GM23248 (cell line): ENCODE measurements around the gene ST3GAL6. TPM values are rescaled to one million over a fixed set of nuclear protein-coding genes. Genes with fewer than 3 reads are reported as not detected.

Experiments used
- DNase-seq: peaks from one replicate; pipeline ENCODE4 v3.0.0-alpha.2; 2015
- H2AFZ ChIP-seq: fragments of 200-600 bp; sonication (generic); 2 replicates; pipeline ENCODE4 v1.6.1; 2016; ENCODE audit warnings: antibody characterized with exemption
- H3F3A ChIP-seq: fragments of 200-600 bp; sonication (generic); 2 replicates; pipeline ENCODE4 v1.6.1; 2016; ENCODE audit warnings: mild to moderate bottlenecking, antibody characterized with exemption, mixed run types; ENCODE audit not compliant: insufficient read depth
- H3K27ac ChIP-seq: fragments of 200-600 bp; sonication (generic); 2 replicates; pipeline ENCODE4 v1.5.1; 2016; ENCODE audit warnings: mild to moderate bottlenecking
- H3K27me3 ChIP-seq: fragments of 200-600 bp; sonication (generic); replicated peaks from 2 replicates; pipeline ENCODE4 v1.6.1; 2016; ENCODE audit warnings: mild to moderate bottlenecking; ENCODE audit not compliant: insufficient read depth
- H3K36me3 ChIP-seq: fragments of 200-600 bp; sonication (generic); 2 replicates; pipeline ENCODE4 v1.6.1; 2016; ENCODE audit warnings: low read depth, mild to moderate bottlenecking
- H3K4me1 ChIP-seq: fragments of 200-600 bp; sonication (generic); 2 replicates; pipeline ENCODE4 v1.6.1; 2016; ENCODE audit warnings: mild to moderate bottlenecking; ENCODE audit not compliant: insufficient read depth
- H3K4me2 ChIP-seq: fragments of 200-600 bp; sonication (generic); one replicate; pipeline ENCODE4 v1.6.1; 2016; ENCODE audit warnings: mild to moderate bottlenecking; ENCODE audit not compliant: unreplicated experiment
- H3K4me3 ChIP-seq: fragments of 200-600 bp; sonication (generic); 2 replicates; pipeline ENCODE4 v1.5.1; 2016; ENCODE audit warnings: mild to moderate bottlenecking
- H3K79me2 ChIP-seq: fragments of 200-600 bp; sonication (generic); 2 replicates; pipeline ENCODE4 v1.6.1; 2016; ENCODE audit warnings: mild to moderate bottlenecking; ENCODE audit not compliant: insufficient read depth
- H3K9ac ChIP-seq: fragments of 200-600 bp; sonication (generic); 2 replicates; pipeline ENCODE4 v1.6.1; 2016; ENCODE audit warnings: mild to moderate bottlenecking
- H3K9me2 ChIP-seq: fragments of 200-600 bp; sonication (generic); 2 replicates; pipeline ENCODE4 v1.6.1; 2016; ENCODE audit warnings: mixed run types, mild to moderate bottlenecking, moderate library complexity; ENCODE audit not compliant: insufficient read depth
- H3K9me3 ChIP-seq: fragments of 200-600 bp; sonication (generic); one replicate; pipeline ENCODE4 v1.6.1; 2017; ENCODE audit warnings: low read depth
- H4K20me1 ChIP-seq: fragments of 200-600 bp; sonication (generic); 2 replicates; pipeline ENCODE4 v1.6.0; 2016; ENCODE audit not compliant: insufficient read depth
- EZH2 ChIP-seq: fragments of 200-600 bp; sonication (generic); IDR thresholded peaks from 2 replicates; pipeline ENCODE4 v1.6.1; 2018; ENCODE audit warnings: antibody characterized with exemption, mild to moderate bottlenecking; ENCODE audit not compliant: insufficient read depth, poor library complexity, severe bottlenecking
- EZH2phosphoT487 ChIP-seq: fragments of 200-600 bp; sonication (generic); IDR thresholded peaks from 2 replicates; pipeline ENCODE4 v1.6.1; 2018; ENCODE audit warnings: antibody characterized with exemption, moderate library complexity, mild to moderate bottlenecking, low read depth; ENCODE audit not compliant: insufficient read depth
- WGBS, 2 experiments: methylation state at CpG; one replicate each; pipeline ENCODE4 v1.1.6; 2015 to 2017; ENCODE audit warnings: low lambda C conversion rate in 2 of 2, low coverage in 1 of 2; ENCODE audit errors: missing lambda C conversion rate in 2 of 2; 5-methylcytosine and 5-hydroxymethylcytosine counted together
- in situ Hi-C: fragments of 300-500 bp; cut with MboI; formaldehyde crosslinking; loops from 2 replicates; pipeline ENCODE4 v1.15.0; 2020
- polyA plus RNA-seq: library from polyadenylated mRNA; unstranded; fragments of >200 nt; fragmentation: Nextera tagmentation; extraction: Ambion mirVana; gene quantifications from 2 replicates; pipeline ENCODE4 v1.2.1, GENCODE V29; 2016
- total RNA-seq: library from RNA; depleted of rRNA; stranded (reverse); fragments of >200 nt; shearing (Covaris generic); gene quantifications from 2 replicates; pipeline ENCODE4 v1.2.3, GENCODE V29; 2014

The ST3GAL6 gene
- total and polyA plus RNA-seq, 2 experiments from 2014 or later = 1.9 TPM; not detected in 1

DNA sequence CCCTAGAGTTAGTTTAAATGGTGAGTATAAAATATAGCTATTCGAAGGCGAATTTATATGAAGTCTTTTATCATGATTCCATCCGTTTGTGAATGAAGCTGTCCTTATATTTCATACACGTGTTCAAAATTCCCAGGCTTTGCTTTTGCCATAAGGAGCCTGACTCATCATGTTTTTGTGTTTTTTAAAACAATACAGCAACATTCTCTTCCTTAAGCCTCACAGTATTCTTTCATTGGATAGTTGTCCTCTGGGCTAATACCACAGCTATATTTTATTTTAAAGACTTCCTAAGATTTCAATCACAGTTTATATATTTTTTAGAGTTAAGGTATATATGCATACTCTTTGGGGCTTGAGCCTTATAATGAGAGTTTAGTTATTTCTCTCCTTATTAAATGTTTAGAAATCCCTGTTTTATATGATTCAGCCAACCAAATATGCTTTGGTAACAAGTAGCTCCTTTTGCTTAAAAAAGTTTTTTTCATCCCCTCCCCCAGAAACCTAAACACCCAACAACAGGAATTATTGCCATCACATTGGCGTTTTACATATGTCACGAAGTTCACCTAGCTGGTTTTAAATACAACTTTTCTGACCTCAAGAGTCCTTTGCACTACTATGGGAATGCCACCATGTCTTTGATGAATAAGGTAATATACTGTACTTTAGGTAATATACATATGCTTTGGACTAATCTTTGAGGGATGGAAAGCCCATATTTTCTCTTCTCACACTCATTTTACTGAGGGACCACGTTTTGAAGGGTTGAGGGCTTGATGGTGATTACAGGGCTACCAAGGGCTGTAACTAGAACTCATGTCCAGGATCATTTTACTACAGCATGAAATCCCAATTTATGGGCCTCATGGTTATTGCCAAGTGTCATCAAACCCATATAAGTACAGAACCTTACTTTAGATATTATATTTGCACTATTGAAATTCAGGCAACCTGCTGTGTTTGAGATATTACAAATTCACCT lies 28.5 kb downstream of the ST3GAL6 start:
- no peak overlapping the region for H2AFZ ChIP-seq
- H4K20me1 ChIP-seq = no peaks in the 10 kb centered on the region
- H3F3A ChIP-seq = peaks cover 94% of the 10 kb centered on the region
- no peaks in the 10 kb centered on the region for H3K79me2 ChIP-seq
- peak; percentile 34 for DNase-seq
- H3K9me2 ChIP-seq = no peaks in the 10 kb centered on the region
- H3K9me3 ChIP-seq = no peaks in the 10 kb centered on the region
- peaks cover 10% of the 10 kb centered on the region for H3K4me1 ChIP-seq
- no peak overlapping the region for H3K4me3 ChIP-seq
- H3K27ac ChIP-seq = no peak overlapping the region
- no peak overlapping the region for H3K9ac ChIP-seq
- no peaks in the 10 kb centered on the region for H3K27me3 ChIP-seq
- H3K4me2 ChIP-seq = no peak overlapping the region
- peaks cover 22% of the 10 kb centered on the region for H3K36me3 ChIP-seq
- in situ Hi-C loops = no loop called here
- 77 to 78% methylated on average over 7 of the region's 7 CpGs for WGBS, 2 experiments
- TF ChIP-seq EZH2 = no peak
- TF ChIP-seq EZH2phosphoT487 = no peak

DNA sequence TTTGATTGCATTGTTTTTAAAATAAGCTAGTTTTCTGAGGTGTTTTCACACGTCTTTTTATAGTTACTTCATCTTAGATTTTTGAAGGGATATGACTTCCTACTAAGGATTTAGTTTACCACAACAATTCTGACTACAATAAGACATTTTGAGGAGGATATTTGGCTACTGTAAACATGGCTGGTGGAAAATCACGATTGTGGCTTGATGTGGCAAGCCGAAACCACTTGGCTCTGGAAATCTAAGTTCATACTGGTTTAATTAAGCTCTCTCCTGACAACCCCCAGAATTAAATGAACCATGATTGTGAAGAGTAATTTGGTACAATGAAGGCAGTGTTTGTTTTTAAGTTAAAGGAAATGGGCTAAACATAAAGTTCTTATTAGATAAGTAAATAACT lies 30.8 kb downstream of the ST3GAL6 start:
- Histone ChIP-seq H3K79me2 (no peaks in the 10 kb centered on the region), H3K36me3 (peaks cover 44% of the 10 kb centered on the region), H3K27ac (no peak overlapping the region), H3K9me2 (no peaks in the 10 kb centered on the region), H3K9me3 (no peaks in the 10 kb centered on the region), H3K4me3 (no peak overlapping the region), H3K4me2 (no peak overlapping the region), H3K27me3 (no peaks in the 10 kb centered on the region), H2AFZ (no peak overlapping the region), H4K20me1 (no peaks in the 10 kb centered on the region), H3F3A (peaks cover 93% of the 10 kb centered on the region), H3K9ac (no peak overlapping the region), H3K4me1 (0 out of 2 replicates have a peak, but pooled peaks cover 7% of the 10 kb centered on the region)
- DNase-seq = peak; percentile 26
- in situ Hi-C loops = no loop called here
- 16 to 22% methylated on average over 3 of the region's 3 CpGs for WGBS, 2 experiments
- no peak for TF ChIP-seq EZH2
- TF ChIP-seq EZH2phosphoT487 = no peak

GRCh38 chr3:98796334-98796733 lies 33.2 kb downstream of the ST3GAL6 start:
- Histone ChIP-seq H3K9me3 (no peaks in the 10 kb centered on the region), H3K9ac (no peak overlapping the region), H3K36me3 (peaks cover 67% of the 10 kb centered on the region), H4K20me1 (no peaks in the 10 kb centered on the region), H3K79me2 (no peaks in the 10 kb centered on the region), H3K27me3 (no peaks in the 10 kb centered on the region), H3K4me2 (no peak overlapping the region), H3K9me2 (no peaks in the 10 kb centered on the region), H3K4me3 (no peak overlapping the region), H3K4me1 (0 out of 2 replicates have a peak, but pooled peaks cover 7% of the 10 kb centered on the region), H2AFZ (no peak overlapping the region), H3K27ac (no peak overlapping the region), H3F3A (peaks cover 95% of the 10 kb centered on the region)
- in situ Hi-C loops = loop anchor here (5.0 kb wide), 1 partner anchor 194 kb away; no protein-coding TSS in a partner anchor
- no peak for DNase-seq
- WGBS, 2 experiments = 76 to 82% methylated on average over 5 of the region's 5 CpGs
- TF ChIP-seq EZH2phosphoT487 = no peak
- no peak for TF ChIP-seq EZH2

GRCh38 chr3:98797905-98798304 lies 34.8 kb downstream of the ST3GAL6 start:
- H3K9me3 ChIP-seq = no peaks in the 10 kb centered on the region
- 87% methylated on average over 4 of the region's 4 CpGs for WGBS, 2 experiments
- in situ Hi-C loops = loop anchor here (5.0 kb wide), 1 partner anchor 196 kb away; no protein-coding TSS in a partner anchor
- no peak overlapping the region for H3K9ac ChIP-seq
- peaks cover 91% of the 10 kb centered on the region for H3F3A ChIP-seq
- 0 out of 2 replicates have a peak, but pooled peaks cover 7% of the 10 kb centered on the region for H3K4me1 ChIP-seq
- DNase-seq = no peak
- no peak overlapping the region for H3K4me2 ChIP-seq
- TF ChIP-seq EZH2phosphoT487 = no peak
- no peak for TF ChIP-seq EZH2
- no peaks in the 10 kb centered on the region for H3K79me2 ChIP-seq
- H2AFZ ChIP-seq = no peak overlapping the region
- no peak overlapping the region for H3K4me3 ChIP-seq
- H3K27me3 ChIP-seq = no peaks in the 10 kb centered on the region
- no peaks in the 10 kb centered on the region for H3K9me2 ChIP-seq
- H3K36me3 ChIP-seq = peaks cover 73% of the 10 kb centered on the region
- H3K27ac ChIP-seq = no peak overlapping the region
- H4K20me1 ChIP-seq = no peaks in the 10 kb centered on the region
